B cell (primary cell): ENCODE data around the gene PCGF5.

ENCODE experiments used
- EZH2 ChIP-seq: IDR thresholded peaks from 2 replicates; pipeline ENCODE4 v1.6.1; 2012; ENCODE audit warnings: borderline replicate concordance, low read depth, mild to moderate bottlenecking, moderate library complexity, low read length; ENCODE audit not compliant: insufficient read depth, poor library complexity, severe bottlenecking
- TF ChIP-seq, protein P1 (sequence below): fragments of 200-600 bp; IDR thresholded peaks from one replicate; pipeline ENCODE4 v1.8.0; 2022; ENCODE audit warnings: antibody characterized with exemption, mild to moderate bottlenecking

GRCh38 chr10:91220194-91220953, at the start of gene PCGF5:
- TF ChIP-seq, protein P1, sequence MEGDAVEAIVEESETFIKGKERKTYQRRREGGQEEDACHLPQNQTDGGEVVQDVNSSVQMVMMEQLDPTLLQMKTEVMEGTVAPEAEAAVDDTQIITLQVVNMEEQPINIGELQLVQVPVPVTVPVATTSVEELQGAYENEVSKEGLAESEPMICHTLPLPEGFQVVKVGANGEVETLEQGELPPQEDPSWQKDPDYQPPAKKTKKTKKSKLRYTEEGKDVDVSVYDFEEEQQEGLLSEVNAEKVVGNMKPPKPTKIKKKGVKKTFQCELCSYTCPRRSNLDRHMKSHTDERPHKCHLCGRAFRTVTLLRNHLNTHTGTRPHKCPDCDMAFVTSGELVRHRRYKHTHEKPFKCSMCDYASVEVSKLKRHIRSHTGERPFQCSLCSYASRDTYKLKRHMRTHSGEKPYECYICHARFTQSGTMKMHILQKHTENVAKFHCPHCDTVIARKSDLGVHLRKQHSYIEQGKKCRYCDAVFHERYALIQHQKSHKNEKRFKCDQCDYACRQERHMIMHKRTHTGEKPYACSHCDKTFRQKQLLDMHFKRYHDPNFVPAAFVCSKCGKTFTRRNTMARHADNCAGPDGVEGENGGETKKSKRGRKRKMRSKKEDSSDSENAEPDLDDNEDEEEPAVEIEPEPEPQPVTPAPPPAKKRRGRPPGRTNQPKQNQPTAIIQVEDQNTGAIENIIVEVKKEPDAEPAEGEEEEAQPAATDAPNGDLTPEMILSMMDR, result peak; percentile 14
- no peak for TF ChIP-seq EZH2
